Measurements from ENCODE around the gene XCL1.
"Not testable (repeated sequence)": the region's sequence is repeated elsewhere in the genome, so short reads cannot be mapped to it uniquely, and the experiment has no call there.

GRCh38 chr1:168540798-168541197 lies 35.6 kb upstream of the XCL1 start:
- not testable (repeated sequence) for TF ChIP-seq POLR2AphosphoS5 (IDR thresholded peaks at IDR 0.05; ENCODE audit: insufficient read depth in 1 of 2, low read depth in 1 of 2); POLR2A (IDR thresholded peaks at IDR 0.05)

All from vagina (tissue), 2 donors.